ENCODE data around the gene TMEM258. TPM values are rescaled to one million over a fixed set of nuclear protein-coding genes. Genes with fewer than 3 reads are reported as not detected.

Gene TMEM258
- total and polyA plus RNA-seq, 2 experiments from 2014 or later, result 72.8 to 258 TPM

- Histone ChIP-seq H2AFZ (no peak overlapping the region), H4K20me1 (ENCODE audit: insufficient read depth) (no peaks in the 10 kb centered on the region), H3K9me3 (ENCODE audit: low read depth) (no peaks in the 10 kb centered on the region), H3K4me1 (ENCODE audit: insufficient read depth) (no peaks in the 10 kb centered on the region), H3K9ac (no peak overlapping the region), H3F3A (ENCODE audit: insufficient read depth) (no peaks in the 10 kb centered on the region), H3K27me3 (replicated peaks; ENCODE audit: insufficient read depth) (no peaks in the 10 kb centered on the region; the same call in 1 of the 2 replicates), H3K27ac (no peak overlapping the region), H3K4me2 (ENCODE audit: unreplicated experiment) (no peak overlapping the region), H3K36me3 (ENCODE audit: low read depth) (no peaks in the 10 kb centered on the region), H3K4me3 (no peak overlapping the region), H3K79me2 (ENCODE audit: insufficient read depth) (no peaks in the 10 kb centered on the region), H3K9me2 (ENCODE audit: insufficient read depth) (no peaks in the 10 kb centered on the region)
- in situ Hi-C loops (cut with MboI), result no loop called here
- TF ChIP-seq EZH2 (IDR thresholded peaks at IDR 0.05; ENCODE audit: insufficient read depth, poor library complexity, severe bottlenecking) (no peak), EZH2phosphoT487 (IDR thresholded peaks at IDR 0.05; ENCODE audit: insufficient read depth, low read depth) (no peak)
- DNase-seq, result no peak
- WGBS, 2 experiments (ENCODE audit: low coverage in 1 of 2, low lambda C conversion rate in 2 of 2, missing lambda C conversion rate in 2 of 2), result 77 to 78% methylated on average over 12 to 13 of the region's 13 CpGs
These were observed 26.0 kb downstream of the TMEM258 start for GRCh38 chr11:61766353-61766841.

- H3K4me2 ChIP-seq (ENCODE audit: unreplicated experiment), result no peak overlapping the region
- no peak overlapping the region for H3K4me3 ChIP-seq
- H3K9me2 ChIP-seq (ENCODE audit: insufficient read depth), result no peaks in the 10 kb centered on the region
- H2AFZ ChIP-seq, result no peak overlapping the region
- no peaks in the 10 kb centered on the region for H4K20me1 ChIP-seq (ENCODE audit: insufficient read depth)
- in situ Hi-C loops (cut with MboI), result no loop called here
- H3K36me3 ChIP-seq (ENCODE audit: low read depth), result no peaks in the 10 kb centered on the region
- H3K4me1 ChIP-seq (ENCODE audit: insufficient read depth), result no peaks in the 10 kb centered on the region
- no peaks in the 10 kb centered on the region for H3K9me3 ChIP-seq (ENCODE audit: low read depth)
- H3K27me3 ChIP-seq (replicated peaks; ENCODE audit: insufficient read depth), result no peaks in the 10 kb centered on the region; the same call in 1 of the 2 replicates
- DNase-seq, result no peak
- no peak overlapping the region for H3K9ac ChIP-seq
- H3F3A ChIP-seq (ENCODE audit: insufficient read depth), result no peaks in the 10 kb centered on the region
- WGBS, 2 experiments (ENCODE audit: low coverage in 1 of 2, low lambda C conversion rate in 2 of 2, missing lambda C conversion rate in 2 of 2), result 78 to 88% methylated on average over 16 to 26 of the region's 26 CpGs
- H3K27ac ChIP-seq, result no peak overlapping the region
- TF ChIP-seq EZH2 (IDR thresholded peaks at IDR 0.05; ENCODE audit: insufficient read depth, poor library complexity, severe bottlenecking) (no peak), EZH2phosphoT487 (IDR thresholded peaks at IDR 0.05; ENCODE audit: insufficient read depth, low read depth) (no peak)
- no peaks in the 10 kb centered on the region for H3K79me2 ChIP-seq (ENCODE audit: insufficient read depth)
These were observed 26.7 kb downstream of the TMEM258 start for GRCh38 chr11:61765550-61766253.

GRCh38 chr11:61764606-61765260, 27.7 kb downstream of the TMEM258 start:
- Histone ChIP-seq H3K4me2 (ENCODE audit: unreplicated experiment) (no peak overlapping the region), H3K9me2 (ENCODE audit: insufficient read depth) (no peaks in the 10 kb centered on the region), H3K79me2 (ENCODE audit: insufficient read depth) (no peaks in the 10 kb centered on the region), H3K4me3 (no peak overlapping the region), H3K9me3 (ENCODE audit: low read depth) (no peaks in the 10 kb centered on the region), H2AFZ (no peak overlapping the region), H3K36me3 (ENCODE audit: low read depth) (no peaks in the 10 kb centered on the region), H4K20me1 (ENCODE audit: insufficient read depth) (no peaks in the 10 kb centered on the region), H3K4me1 (ENCODE audit: insufficient read depth) (no peaks in the 10 kb centered on the region), H3F3A (ENCODE audit: insufficient read depth) (no peaks in the 10 kb centered on the region), H3K9ac (no peak overlapping the region), H3K27me3 (replicated peaks; ENCODE audit: insufficient read depth) (no peaks in the 10 kb centered on the region; the same call in 1 of the 2 replicates), H3K27ac (no peak overlapping the region)
- in situ Hi-C loops (cut with MboI), result no loop called here
- TF ChIP-seq EZH2 (IDR thresholded peaks at IDR 0.05; ENCODE audit: insufficient read depth, poor library complexity, severe bottlenecking) (no peak), EZH2phosphoT487 (IDR thresholded peaks at IDR 0.05; ENCODE audit: insufficient read depth, low read depth) (no peak)
- 39 to 56% methylated on average over 14 to 20 of the region's 22 CpGs for WGBS, 2 experiments (ENCODE audit: low coverage in 1 of 2, low lambda C conversion rate in 2 of 2, missing lambda C conversion rate in 2 of 2)
- no peak for DNase-seq

- TF ChIP-seq EZH2 (IDR thresholded peaks at IDR 0.05; ENCODE audit: insufficient read depth, poor library complexity, severe bottlenecking), result no peak
- no peak for TF ChIP-seq EZH2phosphoT487 (IDR thresholded peaks at IDR 0.05; ENCODE audit: insufficient read depth, low read depth)
- H3K27me3 ChIP-seq (replicated peaks; ENCODE audit: insufficient read depth), result no peaks in the 10 kb centered on the region; the same call in 1 of the 2 replicates
- H3K9ac ChIP-seq, result no peak overlapping the region
- H3K4me2 ChIP-seq (ENCODE audit: unreplicated experiment), result no peak overlapping the region
- DNase-seq, result no peak
- no peaks in the 10 kb centered on the region for H3K36me3 ChIP-seq (ENCODE audit: low read depth)
- WGBS, 2 experiments (ENCODE audit: low coverage in 1 of 2, low lambda C conversion rate in 2 of 2, missing lambda C conversion rate in 2 of 2), result 52 to 54% methylated on average over 19 to 23 of the region's 23 CpGs
- no peak overlapping the region for H3K4me3 ChIP-seq
- in situ Hi-C loops (cut with MboI), result no loop called here
- no peaks in the 10 kb centered on the region for H3K9me3 ChIP-seq (ENCODE audit: low read depth)
- no peaks in the 10 kb centered on the region for H3F3A ChIP-seq (ENCODE audit: insufficient read depth)
- no peaks in the 10 kb centered on the region for H4K20me1 ChIP-seq (ENCODE audit: insufficient read depth)
- no peak overlapping the region for H3K27ac ChIP-seq
- H3K79me2 ChIP-seq (ENCODE audit: insufficient read depth), result no peaks in the 10 kb centered on the region
- no peak overlapping the region for H2AFZ ChIP-seq
- H3K9me2 ChIP-seq (ENCODE audit: insufficient read depth), result no peaks in the 10 kb centered on the region
- H3K4me1 ChIP-seq (ENCODE audit: insufficient read depth), result no peaks in the 10 kb centered on the region
These were observed 28.3 kb downstream of the TMEM258 start for GRCh38 chr11:61763930-61764605.
